ENCODE data around the gene UBTF.

UBTF gene

DNA sequence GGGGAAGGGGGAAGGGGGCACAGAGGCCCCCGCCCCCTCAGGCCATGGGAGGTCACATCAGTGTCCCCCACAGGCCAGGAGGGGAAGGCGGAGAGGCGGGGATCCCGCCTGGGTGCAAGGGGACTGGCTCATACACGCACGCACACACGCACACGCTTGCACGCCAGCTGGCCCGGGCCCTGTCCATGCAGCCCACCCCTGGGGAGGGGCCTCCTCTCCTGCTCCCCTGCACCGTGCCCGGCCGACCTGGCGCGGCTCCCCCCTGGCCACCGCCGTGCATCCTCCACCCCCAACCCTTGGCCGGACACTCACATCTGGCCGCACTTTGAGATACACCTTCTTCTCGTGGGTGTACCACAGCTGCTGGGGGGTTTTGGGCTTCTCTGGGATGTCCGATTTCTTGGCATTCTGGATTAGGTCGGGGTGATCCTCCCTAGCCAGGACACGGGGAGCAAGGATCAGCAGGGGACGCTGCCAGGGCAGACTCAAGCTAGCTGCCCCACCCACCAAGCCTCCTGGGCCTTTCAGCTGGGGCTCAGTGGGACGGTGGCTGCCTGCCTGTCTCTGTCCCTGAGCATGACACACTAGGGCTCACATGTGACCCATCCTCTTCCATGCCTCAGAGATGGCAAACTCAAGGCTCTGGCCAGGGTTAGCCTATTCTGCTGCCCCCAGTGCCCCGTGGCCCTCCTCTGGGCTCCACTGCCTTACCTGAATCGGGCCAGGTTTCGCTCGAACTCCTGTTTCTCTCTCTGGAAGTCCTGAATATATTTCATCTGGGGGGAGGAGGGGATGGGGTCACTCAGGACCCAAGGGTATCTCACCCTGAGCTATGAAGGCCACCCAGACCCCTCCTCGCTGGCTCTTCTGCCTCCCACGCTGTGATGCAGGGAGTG is 6.7 kb downstream of the UBTF start:
- DNase-seq: no peak

GRCh38 chr17:44211281-44212265 is 7.9 kb downstream of the UBTF start:
- DNase-seq: no peak

DNA sequence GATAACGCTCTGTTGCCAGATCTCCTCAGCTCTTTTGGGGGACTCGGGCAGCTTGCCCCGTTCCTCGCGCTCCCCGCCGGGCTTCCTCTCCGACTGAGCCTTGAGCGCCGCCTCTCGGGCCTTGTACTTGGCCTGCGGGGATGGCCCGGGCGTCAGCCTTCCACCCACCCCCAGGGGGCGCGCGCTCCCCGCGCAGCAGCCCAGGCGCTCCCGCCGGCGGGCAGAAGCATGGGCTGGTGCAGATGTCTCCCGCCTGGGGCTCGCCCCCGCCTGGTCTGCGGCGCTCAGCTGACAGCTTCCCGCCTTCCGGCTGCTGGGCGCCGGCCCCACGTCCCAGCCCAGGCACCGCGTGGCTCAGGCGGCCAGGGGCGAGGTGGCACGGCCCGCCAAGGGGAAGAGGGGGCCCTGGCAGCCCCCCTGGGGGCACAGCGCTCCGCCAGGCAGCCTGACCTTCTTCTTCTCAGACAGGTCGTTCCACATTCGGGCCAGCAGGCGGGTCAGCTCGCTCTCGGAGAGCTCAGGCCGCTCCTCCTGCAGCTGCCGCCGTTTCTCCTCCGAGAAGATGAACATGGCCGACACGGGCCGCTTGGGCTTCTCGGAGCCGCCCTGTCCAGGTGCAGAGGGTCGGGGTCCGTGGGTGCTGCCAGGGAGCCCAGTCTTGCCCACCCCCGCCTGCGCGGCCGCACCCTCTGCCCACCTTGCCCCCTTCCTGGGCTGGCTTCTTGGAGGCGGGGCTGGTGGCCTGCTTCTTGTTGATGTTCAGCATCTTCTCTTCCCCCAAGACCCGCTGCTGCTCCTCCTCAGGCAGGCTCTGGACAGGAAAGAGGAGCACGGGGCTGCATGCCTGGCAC is 8.9 kb downstream of the UBTF start:
- DNase-seq: peak; percentile 90

- DNase-seq: no peak
These were observed 9.6 kb downstream of the UBTF start for GRCh38 chr17:44209786-44210341.

DNA sequence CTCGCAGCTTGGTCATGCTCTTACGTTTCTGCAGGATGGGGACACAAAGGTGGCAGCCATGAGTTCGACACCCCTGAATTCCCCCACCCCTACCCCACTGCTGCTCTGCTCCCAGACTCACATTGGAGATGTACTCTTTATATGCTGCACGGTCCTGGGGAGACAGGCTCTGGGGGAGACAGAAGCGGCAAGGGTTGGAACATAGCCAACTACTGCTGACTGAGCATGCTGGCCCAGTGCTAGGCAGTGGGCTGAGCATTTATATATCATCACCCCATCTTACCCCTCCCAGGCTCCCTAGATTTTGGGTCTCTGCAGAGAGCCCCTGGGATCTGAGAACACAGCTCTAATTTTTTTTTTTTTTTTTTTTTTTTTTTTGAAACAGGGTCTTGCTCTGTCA is 11.7 kb downstream of the UBTF start:
- DNase-seq: peak; percentile 45

DNA sequence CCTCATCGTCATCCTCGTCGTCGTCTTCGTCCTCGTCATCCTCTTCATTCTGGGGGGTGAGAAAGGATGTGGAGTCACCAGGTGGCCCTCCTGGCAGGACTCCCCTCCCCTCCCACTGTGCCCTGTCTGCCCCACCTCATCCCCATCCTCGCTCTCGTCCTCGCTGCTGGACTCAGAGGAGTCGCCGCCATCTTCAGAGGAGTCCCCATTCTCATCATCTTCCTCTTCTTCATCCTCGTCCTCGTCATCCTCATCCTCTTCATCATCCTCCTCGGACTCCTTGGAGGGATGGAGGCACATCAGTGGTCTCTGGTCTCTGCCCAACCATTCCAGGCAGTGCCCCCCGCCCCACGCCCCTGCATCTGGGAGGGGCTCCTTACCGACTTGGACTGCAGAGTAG is 12.2 kb downstream of the UBTF start:
- DNase-seq: no peak

- no peak for DNase-seq
These were observed 12.7 kb downstream of the UBTF start for GRCh38 chr17:44206825-44207155.

DNA sequence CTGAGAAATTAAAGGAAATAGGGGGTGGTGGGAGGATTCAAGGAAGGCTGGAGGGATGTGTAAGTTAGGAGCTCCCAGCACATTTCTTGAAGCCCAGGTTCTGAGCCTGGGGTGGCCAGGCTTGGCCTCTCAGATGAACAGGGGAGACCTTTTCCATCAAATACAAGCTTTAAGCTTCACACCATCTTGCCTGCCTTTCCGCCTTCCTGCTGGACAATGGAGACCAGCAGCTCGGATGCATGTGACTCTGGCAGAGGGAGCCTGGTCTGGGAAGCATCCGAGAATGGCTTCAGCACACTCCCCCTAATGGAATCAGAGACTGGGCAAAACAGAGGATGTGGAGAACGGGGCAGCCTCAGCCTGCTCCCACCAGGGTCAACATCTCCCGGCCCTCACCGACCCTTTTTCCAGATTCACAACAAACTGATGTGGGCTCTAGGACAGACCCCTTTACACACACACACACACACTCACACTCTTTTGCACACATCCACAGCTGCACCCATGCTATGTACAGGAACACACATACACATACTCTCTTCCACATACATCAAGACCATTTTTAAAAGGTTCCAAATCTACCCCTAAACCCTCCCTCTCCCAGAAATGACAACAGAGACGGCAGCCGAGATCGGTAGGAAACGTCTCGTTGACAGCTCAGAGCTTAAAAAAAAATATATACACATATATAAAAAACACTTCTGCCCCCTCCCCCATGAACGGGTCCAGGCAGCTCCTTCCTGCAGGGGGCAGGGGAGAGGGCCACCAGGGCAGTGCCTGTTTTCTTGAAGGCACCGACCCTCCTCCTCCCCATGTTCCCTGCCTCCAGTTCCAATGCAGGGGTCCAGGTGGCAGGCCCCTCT is 13.3 kb downstream of the UBTF start:
- DNase-seq: no peak

- DNase-seq: peak; percentile 70
These were observed 15.0 kb downstream of the UBTF start for GRCh38 chr17:44204441-44204882.

DNA sequence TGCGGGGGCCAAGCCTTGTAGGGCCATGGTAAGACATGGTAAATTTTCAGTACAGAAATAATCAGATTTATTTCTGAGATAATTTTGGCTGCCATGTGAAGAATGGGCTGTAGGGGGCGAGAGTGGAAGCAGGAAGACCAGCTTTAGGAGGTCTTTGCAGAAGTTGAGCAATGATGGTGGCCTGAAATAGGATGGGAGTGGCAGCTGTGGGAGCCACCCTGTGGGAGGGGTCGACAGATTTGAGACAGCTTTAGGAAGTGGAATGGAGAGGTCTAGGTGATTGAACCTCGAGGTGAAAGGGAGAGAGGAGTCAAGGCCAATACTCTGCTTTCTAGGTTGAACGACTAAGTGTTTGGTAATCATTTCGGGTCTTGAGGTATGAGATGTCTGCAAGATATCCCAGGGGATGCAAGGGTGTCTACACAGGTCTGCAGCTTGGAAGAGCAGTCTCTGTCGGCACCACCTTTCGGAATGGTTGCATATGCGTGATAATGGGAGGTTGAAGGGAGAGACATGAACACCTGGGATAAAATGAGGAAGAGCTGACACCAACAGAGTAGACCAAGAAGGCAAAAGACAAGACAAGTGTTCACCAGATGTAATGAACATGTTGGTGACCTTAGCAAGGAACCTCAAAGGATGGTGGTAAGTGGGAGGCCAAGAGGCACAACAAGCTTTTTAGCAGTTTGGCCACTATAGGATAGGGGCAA is 15.6 kb downstream of the UBTF start:
- peak; percentile 77 for DNase-seq

- no peak for DNase-seq
These were observed 16.7 kb downstream of the UBTF start for GRCh38 chr17:44202756-44203155.

DNA sequence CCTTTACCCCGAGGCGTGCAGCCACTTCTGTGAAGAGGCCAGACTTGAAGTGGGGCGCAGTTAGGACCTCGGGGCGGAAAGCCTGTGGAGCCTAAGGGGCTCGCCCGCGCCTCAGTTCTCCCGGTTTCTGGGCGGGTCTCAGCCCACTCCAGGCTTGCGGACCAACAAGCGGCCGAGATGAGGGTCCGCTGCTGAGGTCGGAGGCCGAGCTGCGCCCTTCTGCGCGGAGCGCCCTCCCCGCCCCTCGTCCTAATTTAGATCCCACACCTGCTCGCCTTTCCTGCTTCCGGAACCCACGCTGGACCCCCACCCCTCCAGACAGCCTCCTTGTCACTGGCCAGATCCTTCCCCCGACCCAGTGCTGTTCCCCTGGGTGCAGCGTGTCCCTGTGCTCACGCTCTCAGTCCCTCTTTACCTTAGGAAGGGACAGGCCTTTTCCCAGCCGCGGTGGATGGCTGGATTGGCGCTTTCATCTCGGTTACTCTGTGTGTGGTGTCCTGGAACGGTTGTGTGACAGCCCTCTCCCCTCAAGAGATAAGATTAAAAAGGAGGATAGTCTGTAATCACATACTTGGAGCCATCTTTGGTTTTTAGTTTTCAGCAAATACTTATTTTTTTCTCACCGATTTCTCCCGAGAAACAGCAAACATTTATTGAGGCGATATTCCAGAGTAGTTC is 18.9 kb downstream of the UBTF start:
- DNase-seq: peak; percentile 31

GRCh38 chr17:44199553-44200477 is 19.7 kb downstream of the UBTF start, which contains the start of gene ATXN7L3:
Gene ATXN7L3 (minus strand): TSS chr17:44199884. CDS start chr17:44198070, 1,814 bp downstream.
- DNase-seq: peak; percentile 95

DNA sequence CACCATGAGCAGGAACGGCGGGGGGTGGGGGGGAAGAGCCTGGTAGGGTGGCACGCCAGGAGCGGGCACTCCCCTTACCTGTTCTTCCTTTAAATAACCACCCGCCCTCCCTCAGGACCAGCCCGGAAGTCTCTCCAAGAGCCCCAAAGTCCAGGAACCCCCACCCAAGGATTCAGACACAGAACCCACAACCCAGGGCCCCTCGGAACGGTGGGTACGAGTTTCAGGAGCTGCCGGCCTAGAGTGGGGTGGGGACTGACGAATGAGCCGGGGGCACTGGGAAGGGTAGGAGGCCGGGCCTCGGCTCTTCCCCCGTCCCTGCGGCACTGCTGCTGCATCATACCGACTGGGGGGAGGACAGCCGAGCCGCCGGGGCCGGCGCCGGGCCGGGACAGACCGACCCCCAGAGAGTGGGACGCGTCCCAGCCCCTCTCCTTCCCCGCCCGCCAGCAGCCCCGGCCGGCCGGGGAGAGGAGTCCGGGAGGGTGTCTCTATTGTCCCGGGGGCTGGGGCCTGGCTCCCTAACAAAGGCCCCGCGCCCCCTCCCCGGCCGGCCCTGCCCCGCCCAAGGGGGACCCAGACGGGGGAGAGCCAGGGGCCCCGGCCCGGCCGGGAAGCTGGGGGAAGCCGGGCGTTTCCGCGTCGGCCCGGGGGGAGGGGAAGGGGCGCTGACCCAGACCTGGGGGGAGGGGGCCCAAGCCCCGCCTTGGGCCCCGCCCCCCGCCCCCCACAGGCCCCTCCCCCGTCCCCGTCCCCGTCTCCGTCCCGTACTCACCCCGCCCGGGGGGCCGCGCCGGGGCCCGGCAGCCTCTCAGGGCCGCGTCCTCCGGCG is 20.5 kb downstream of the UBTF start:
- peak; percentile 41 for DNase-seq

- peak; percentile 94 for DNase-seq
These were observed 21.3 kb downstream of the UBTF start for GRCh38 chr17:44197980-44198720.

GRCh38 chr17:44197107-44197506 is 22.4 kb downstream of the UBTF start:
- no peak for DNase-seq

All from hematopoietic multipotent progenitor cell treated with erythropoietin and hydrocortisone succinate and interleukin-3 and kit ligand, for 8 days (in vitro differentiated cells).